K562 (cell line): Measurements from ENCODE around the gene PGM5. TPM values are rescaled to one million over a fixed set of nuclear protein-coding genes. Genes with fewer than 3 reads are reported as not detected.

Experiments used
- ATAC-seq: fragments of 200-7000 bp; cut with Tn5 transposase; 3 replicates; pipeline ENCODE4 v1.9.1; 2020; ENCODE audit warnings: moderate library complexity
- BruUV-seq: library from RNA; stranded (reverse); fragments of 400-500 nt; replicated peaks from 2 replicates; lab custom pipeline; 2021; lab: Mats Ljungman, UMichigan
- CTCF ChIA-PET: fragments of 300-600 bp; formaldehyde crosslinking; extraction: SDS; loops from one replicate; lab custom pipeline; 2021; ENCODE audit warnings: low intra/inter-chr PET ratio; lab: Yijun Ruan, JAX
- POLR2A ChIA-PET: fragments of 300-600, 350-650 bp; sonication (Branson Sonifier 250); formaldehyde crosslinking; extraction: SDS; loops from one replicate; lab custom pipeline; 2021; ENCODE audit warnings: antibody characterized with exemption, inconsistent platforms; lab: Yijun Ruan, JAX
- DNase-seq, 4 experiments: peaks; one replicate each; pipeline versions ENCODE4 v3.0.0 to v3.0.0-alpha.2; 2011 to 2018; ENCODE audit warnings: low spot score in 3 of 4, mixed read lengths in 3 of 4; ENCODE audit errors: extremely low read depth in 1 of 4
- FAIRE-seq: peaks from 2 replicates; lab custom pipeline; 2011; peaks lifted over from hg19 to GRCh38; lab: Jason Lieb, UNC
- H2AFZ ChIP-seq: 2 replicates; pipeline ENCODE4 v1.6.0; 2011; ENCODE audit warnings: low read depth, low read length, control low read depth, inconsistent platforms
- H3K27ac ChIP-seq: fragments of 200-600 bp; 3 replicates; pipeline ENCODE4 v1.8.0; 2011; ENCODE audit warnings: low read depth, mild to moderate bottlenecking, control low read depth, inconsistent platforms, low read length, moderate library complexity, mixed read lengths; ENCODE audit errors: extremely low read depth
- H3K27me3 ChIP-seq, 2 experiments: fragments of 300-600 bp in 1 of 2; 2 replicates in 1 of 2; 3 replicates in 1 of 2; pipeline versions ENCODE4 v1.6.0 to v1.8.0; 2011; ENCODE audit warnings: inconsistent platforms in 2 of 2, low read length in 2 of 2, mild to moderate bottlenecking in 1 of 2, mixed read lengths in 1 of 2, moderate library complexity in 1 of 2; ENCODE audit not compliant: control insufficient read depth in 2 of 2, insufficient read depth in 2 of 2
- H3K36me3 ChIP-seq: fragments of 300-600 bp; 3 replicates; pipeline ENCODE4 v1.8.0; 2011; ENCODE audit warnings: mild to moderate bottlenecking, low read length, inconsistent platforms; ENCODE audit not compliant: control insufficient read depth, insufficient read depth
- H3K4me1 ChIP-seq, 2 experiments: fragments of 200-600 bp in 1 of 2; replicated peaks in 1 of 2; 2 replicates in 1 of 2; 3 replicates in 1 of 2; pipeline versions ENCODE4 v1.5.1 to v1.8.0; 2011; ENCODE audit warnings: inconsistent platforms in 2 of 2, low read length in 2 of 2, mild to moderate bottlenecking in 1 of 2, mixed read lengths in 1 of 2, moderate library complexity in 1 of 2; ENCODE audit not compliant: control insufficient read depth in 2 of 2, insufficient read depth in 2 of 2
- H3K4me2 ChIP-seq: 2 replicates; pipeline ENCODE4 v1.6.1; 2011; ENCODE audit warnings: low read length, control low read depth, inconsistent platforms, mixed read lengths; ENCODE audit not compliant: insufficient read depth
- H3K4me3 ChIP-seq: fragments of 200-600 bp; sonication (generic), shearing (Covaris generic); 2 replicates; pipeline ENCODE4 v1.5.1; 2016; ENCODE audit warnings: control low read depth, inconsistent platforms
- H3K79me2 ChIP-seq: fragments of 200-600 bp; 3 replicates; pipeline ENCODE4 v1.8.0; 2011; ENCODE audit warnings: low read length, inconsistent platforms; ENCODE audit not compliant: control insufficient read depth, insufficient read depth
- H3K9ac ChIP-seq, 2 experiments: 2 replicates each; pipeline versions ENCODE4 v1.6.0 to v1.6.1; 2011; ENCODE audit warnings: low read depth in 2 of 2, low read length in 2 of 2, control low read depth in 1 of 2, inconsistent platforms in 1 of 2, mild to moderate bottlenecking in 1 of 2, mixed read lengths in 1 of 2; ENCODE audit not compliant: insufficient read depth in 1 of 2
- H3K9me1 ChIP-seq: one replicate; pipeline ENCODE4 v1.6.0; 2011; ENCODE audit warnings: inconsistent platforms, mild to moderate bottlenecking, low read length, moderate library complexity; ENCODE audit not compliant: control insufficient read depth, insufficient read depth
- H3K9me3 ChIP-seq: replicated peaks from 2 replicates; pipeline ENCODE4 v1.5.1; 2011; ENCODE audit warnings: low read depth, low read length, inconsistent platforms; ENCODE audit not compliant: control insufficient read depth, insufficient read depth
- H4K20me1 ChIP-seq: replicated peaks from 2 replicates; pipeline ENCODE4 v1.6.1; 2011; ENCODE audit warnings: low read length, inconsistent platforms, mixed read lengths; ENCODE audit not compliant: control insufficient read depth, insufficient read depth
- BHLHE40 ChIP-seq: IDR thresholded peaks from 2 replicates; pipeline ENCODE4 v1.6.1; 2011; ENCODE audit warnings: low read length, improper control_type of control experiment
- CEBPB ChIP-seq: fragments of 450-650 bp; IDR thresholded peaks from 2 replicates; pipeline ENCODE4 v1.6.1; 2016; ENCODE audit warnings: missing genetic modification characterization, missing compliant biosample characterization
- CTBP1 ChIP-seq: fragments of 450-650 bp; IDR thresholded peaks from 2 replicates; pipeline ENCODE4 v1.6.1; 2016; ENCODE audit warnings: borderline replicate concordance
- GABPB2 ChIP-seq: fragments of 250-450 bp; sonication (Bioruptor Pico); conservative IDR thresholded peaks from 2 replicates; pipeline ENCODE4 v1.5.1; 2021; ENCODE audit warnings: mild to moderate bottlenecking
- GTF2B ChIP-seq: IDR thresholded peaks from 2 replicates; pipeline ENCODE4 v1.6.1; 2011; ENCODE audit not compliant: insufficient read length; ENCODE audit errors: extremely low read depth
- HEY1 ChIP-seq: fragments of 250-450 bp; sonication (Bioruptor Pico); IDR thresholded peaks from 2 replicates; pipeline ENCODE4 v1.5.0; 2020; ENCODE audit warnings: mild to moderate bottlenecking, moderate library complexity, borderline replicate concordance
- HIVEP1 ChIP-seq: fragments of 250-450 bp; sonication (Bioruptor Pico); IDR thresholded peaks from 2 replicates; pipeline ENCODE4 v1.4.0; 2020; ENCODE audit warnings: mild to moderate bottlenecking
- KDM2B ChIP-seq: fragments of 250-450 bp; sonication (Bioruptor Pico); IDR thresholded peaks from 2 replicates; pipeline ENCODE4 v1.8.0; 2021; ENCODE audit warnings: mild to moderate bottlenecking, moderate library complexity
- MTA3 ChIP-seq: fragments of 450-650 bp; formaldehyde crosslinking; IDR thresholded peaks from 2 replicates; pipeline ENCODE4 v1.6.1; 2017; ENCODE audit warnings: mild to moderate bottlenecking, borderline replicate concordance
- NCOA6 ChIP-seq: fragments of 450-650 bp; IDR thresholded peaks from 2 replicates; pipeline ENCODE4 v1.6.1; 2017; ENCODE audit warnings: mild to moderate bottlenecking
- NFRKB ChIP-seq: fragments of 450-650 bp; IDR thresholded peaks from 2 replicates; pipeline ENCODE4 v1.6.1; 2016; ENCODE audit warnings: low read depth
- PHF8 ChIP-seq: fragments of 200-600 bp; sonication (generic); IDR thresholded peaks from 2 replicates; pipeline ENCODE4 v1.6.1; 2012; ENCODE audit warnings: mixed run types, mild to moderate bottlenecking, inconsistent platforms, low read length, moderate library complexity, borderline replicate concordance
- RHOXF2B ChIP-seq: fragments of 250-450 bp; sonication (Bioruptor Pico); conservative IDR thresholded peaks from 2 replicates; pipeline ENCODE4 v1.5.1; 2021
- ZFP1 ChIP-seq: fragments of 450-650 bp; formaldehyde crosslinking; IDR thresholded peaks from 2 replicates; pipeline ENCODE4 v1.4.0; 2020; ENCODE audit warnings: mild to moderate bottlenecking, mixed read lengths
- ZNF277 ChIP-seq: fragments of 250-450 bp; sonication (Bioruptor Pico); IDR thresholded peaks from 2 replicates; pipeline ENCODE4 v1.8.0; 2022; ENCODE audit warnings: inconsistent platforms, mild to moderate bottlenecking, moderate library complexity, borderline replicate concordance
- ZNF589 ChIP-seq: fragments of 200-800 bp; sonication (Bioruptor generic); IDR thresholded peaks from 2 replicates; pipeline ENCODE4 v1.6.1; 2016; ENCODE audit warnings: low read depth, missing genetic modification characterization, missing compliant biosample characterization
- in situ Hi-C: fragments of 300-500 bp; cut with MboI; formaldehyde crosslinking; loops from 4 replicates; pipeline ENCODE4 v1.15.0; 2018; ENCODE audit warnings: inconsistent platforms, mixed read lengths
- intact Hi-C: fragments of 100-400 bp; cut with micrococcal nuclease; formaldehyde crosslinking; loops from 2 replicates; pipeline ENCODE4 v1.14.2; 2022
- polyA plus RNA-seq, 8 experiments: library from polyadenylated mRNA; depleted of rRNA in 4 of 8; stranded (reverse) in 5 of 8; unstranded in 3 of 8; fragments of >200 nt; fragmentation: Nextera tagmentation in 2 of 8; fragmentation: Illumina TruSeq in 1 of 8; extraction: Ambion mirVana in 2 of 8; extraction: Trizol in 1 of 8; gene quantifications; 2 replicates each; pipeline versions ENCODE4 v1.2.1 to v1.2.3, GENCODE V29; 2011 to 2014; ENCODE audit warnings: inconsistent platforms in 1 of 8, missing spikeins in 1 of 8
- total RNA-seq, 7 experiments: library from RNA; depleted of rRNA in 6 of 7; stranded (reverse); fragments of >200 nt in 6 of 7; fragmentation: Illumina TruSeq in 2 of 7; extraction: Trizol in 2 of 7; gene quantifications; 2 replicates each; pipeline versions ENCODE4 v1.2.1 to v1.2.3, GENCODE V29; 2011 to 2021; ENCODE audit warnings: low replicate concordance in 1 of 7

Gene PGM5
- total and polyA plus RNA-seq, 9 of the 15 experiments (the other 6 are each of a cell fraction or from before 2014, with no cell fraction given) = 0.03 to 0.24 (median 0.15) TPM; not detected in 1

- TF ChIP-seq ZNF277 (no peak), ZFP1 (CRISPR knock-in tag) (no peak), RHOXF2B (no peak), PHF8 (no peak), CTBP1 (0 out of 2 replicates have a peak, but pooled peaks have one; percentile 45), HIVEP1 (CRISPR knock-in tag) (no peak), ZNF589 (peak; percentile 69; the same call in 1 of the 2 replicates)
Measured at GRCh38 chr9:68508547-68508946, 152.1 kb downstream of the PGM5 start (continued).

- Histone ChIP-seq H4K20me1 (no peaks in the 10 kb centered on the region), H3K79me2 (no peaks in the 10 kb centered on the region), H3K27me3 (no peaks in the 10 kb centered on the region), H3K36me3 (no peaks in the 10 kb centered on the region), H3K9me1 (no peaks in the 10 kb centered on the region), H3K9me3 (no peaks in the 10 kb centered on the region), H3K27ac (no peak overlapping the region), H3K4me3 (no peak overlapping the region), H3K9ac (no peak overlapping the region), H2AFZ (no peak overlapping the region), H3K4me2 (no peak overlapping the region), H3K4me1 (peaks cover 0 to 12% of the 10 kb centered on the region in 2 experiments; a peak in 2 of 5 replicates)
- no peak for ATAC-seq
- BruUV-seq = no TSS peak
- POLR2A ChIA-PET = interaction anchor here (0.6 kb wide), 1 partner anchor 36 kb away, joined by 3 read pairs; no protein-coding TSS in a partner anchor
- in situ Hi-C loops (no loop called here), intact Hi-C loops (no loop called here)
- no peak for DNase-seq
- CTCF ChIA-PET = no interaction called here
- no peak for FAIRE-seq
- no peak for TF ChIP-seq GABPB2 (CRISPR knock-in tag)
- no peak for TF ChIP-seq NFRKB
- TF ChIP-seq KDM2B (CRISPR knock-in tag) = no peak
- TF ChIP-seq GTF2B = no peak
- no peak for TF ChIP-seq NCOA6
- TF ChIP-seq HEY1 = no peak
- TF ChIP-seq CEBPB (tag) = no peak
- TF ChIP-seq BHLHE40 = no peak
- TF ChIP-seq HIVEP1 (CRISPR knock-in tag) = no peak
- no peak for TF ChIP-seq MTA3
Measured at GRCh38 chr9:68509689-68510088, 153.3 kb downstream of the PGM5 start.
